ENCODE measurements around the gene FBXO30. TPM values are rescaled to one million over a fixed set of nuclear protein-coding genes. Genes with fewer than 3 reads are reported as not detected.

FBXO30 gene
- total RNA-seq (1 to 10 TPM; 4.9 to 5.1 TPM), polyA plus RNA-seq (under 1 TPM; 0.23 to 0.90 (median 0.81) TPM), total RNA-seq (4.4 to 21.3 (median 17.2) reads per million in 6 experiments)

- Mint-ChIP-seq H3K27ac (peak within 1 kb of the TSS; percentile 92 to 98 (median 96)), H3K27me3 (no peaks in the 10 kb centered on the region), H3K4me1 (peaks cover 15 to 57% (median 38%) of the 10 kb centered on the region in 4 donors), H3K4me3 (peak within 1 kb of the TSS; percentile 90 to 98 (median 94)), H3K36me3 (peaks cover 0 to 1% (median 0%) of the 10 kb centered on the region in 3 donors), H3K9me3 (no peaks in the 10 kb centered on the region)
- DNase-seq (peak; percentile 80 to 91 (median 88)), ATAC-seq (peak; percentile 82 to 88)
- POLR2A ChIA-PET = interaction anchor here (0.6 to 2.9 kb wide), 7 partner anchors 24 to 1388 kb away, joined by 3 to 54 read pairs (median 3); partner anchors contain the start of genes EPM2A and SHPRH
These were observed at the start of gene FBXO30 for GRCh38 chr6:145814501-145815308. Gene FBXO30 (minus strand): TSS chr6:145814795. CDS start chr6:145806405, 8,390 bp downstream.

GRCh38 chr6:145863988-145864616 is 49.5 kb upstream of the FBXO30 start:
- H3K4me3 Mint-ChIP-seq = no peak overlapping the region
- peaks cover 8 to 49% (median 30%) of the 10 kb centered on the region in 4 donors for H3K4me1 Mint-ChIP-seq
- H3K36me3 Mint-ChIP-seq = peaks cover 6 to 17% (median 15%) of the 10 kb centered on the region in 3 donors
- no peaks in the 10 kb centered on the region for H3K27me3 Mint-ChIP-seq
- POLR2A ChIA-PET = interaction anchor here (0.6 kb wide), 1 partner anchor 20 kb away, joined by 3 read pairs; no protein-coding TSS in a partner anchor
- peak overlapping the region in 1 of 10 donors; percentile 31 for H3K27ac Mint-ChIP-seq
- DNase-seq (no peak), ATAC-seq (no peak)
- H3K9me3 Mint-ChIP-seq = peaks cover 0 to 9% (median 0%) of the 10 kb centered on the region in 9 donors

- Mint-ChIP-seq H3K36me3 (peaks cover 10 to 22% (median 18%) of the 10 kb centered on the region in 3 donors), H3K9me3 (peaks cover 0 to 10% (median under 1%) of the 10 kb centered on the region in 9 donors), H3K27me3 (no peaks in the 10 kb centered on the region), H3K27ac (peak overlapping the region in 1 of 10 donors; percentile 12), H3K4me1 (peaks cover 8 to 47% (median 30%) of the 10 kb centered on the region in 4 donors), H3K4me3 (no peak overlapping the region)
- no peak for ATAC-seq
- POLR2A ChIA-PET = no interaction called here
- no peak for DNase-seq
These were observed 48.8 kb upstream of the FBXO30 start for GRCh38 chr6:145863366-145863765.

- Mint-ChIP-seq H3K4me3 (no peak overlapping the region), H3K4me1 (peaks cover 3 to 23% (median 9%) of the 10 kb centered on the region in 4 donors), H3K27ac (no peak overlapping the region), H3K9me3 (peaks cover 0 to 10% (median 2%) of the 10 kb centered on the region in 9 donors), H3K36me3 (peaks cover 18 to 27% (median 20%) of the 10 kb centered on the region in 3 donors), H3K27me3 (no peaks in the 10 kb centered on the region)
- DNase-seq = no peak
- ATAC-seq = no peak
- POLR2A ChIA-PET = no interaction called here
These were observed 46.0 kb upstream of the FBXO30 start for GRCh38 chr6:145860562-145860961.

GRCh38 chr6:145850671-145851070 is 36.1 kb upstream of the FBXO30 start:
- peaks cover 0 to under 1% (median 0%) of the 10 kb centered on the region in 9 donors for H3K9me3 Mint-ChIP-seq
- DNase-seq = no peak
- POLR2A ChIA-PET = no interaction called here
- H3K4me3 Mint-ChIP-seq = no peak overlapping the region
- ATAC-seq = no peak
- no peak overlapping the region for H3K27ac Mint-ChIP-seq
- no peaks in the 10 kb centered on the region for H3K4me1 Mint-ChIP-seq
- no peaks in the 10 kb centered on the region for H3K27me3 Mint-ChIP-seq
- peaks cover 4 to 16% (median 8%) of the 10 kb centered on the region in 3 donors for H3K36me3 Mint-ChIP-seq

- Mint-ChIP-seq H3K4me3 (no peak overlapping the region), H3K27ac (no peak overlapping the region), H3K27me3 (no peaks in the 10 kb centered on the region), H3K4me1 (no peaks in the 10 kb centered on the region), H3K9me3 (no peaks in the 10 kb centered on the region), H3K36me3 (peaks cover 4 to 16% (median 15%) of the 10 kb centered on the region in 3 donors)
- no peak for ATAC-seq
- no peak for DNase-seq
- POLR2A ChIA-PET = no interaction called here
These were observed 33.9 kb upstream of the FBXO30 start for GRCh38 chr6:145848541-145848940.

- POLR2A ChIA-PET = no interaction called here
- Mint-ChIP-seq H3K36me3 (peaks cover 4 to 16% (median 15%) of the 10 kb centered on the region in 3 donors), H3K4me3 (no peak overlapping the region), H3K9me3 (no peaks in the 10 kb centered on the region), H3K4me1 (no peaks in the 10 kb centered on the region), H3K27ac (peak overlapping the region in 1 of 10 donors; percentile 11), H3K27me3 (no peaks in the 10 kb centered on the region)
- no peak for DNase-seq
- ATAC-seq = no peak
These were observed 31.0 kb upstream of the FBXO30 start for GRCh38 chr6:145845557-145845956.

GRCh38 chr6:145844933-145845540 is 30.4 kb upstream of the FBXO30 start:
- ATAC-seq (no peak), DNase-seq (no peak)
- no peak overlapping the region for H3K4me3 Mint-ChIP-seq
- no peaks in the 10 kb centered on the region for H3K4me1 Mint-ChIP-seq
- POLR2A ChIA-PET = no interaction called here
- no peaks in the 10 kb centered on the region for H3K27me3 Mint-ChIP-seq
- H3K36me3 Mint-ChIP-seq = peaks cover 4 to 16% (median 11%) of the 10 kb centered on the region in 3 donors
- no peak overlapping the region for H3K27ac Mint-ChIP-seq
- H3K9me3 Mint-ChIP-seq = no peaks in the 10 kb centered on the region

GRCh38 chr6:145842693-145843546 is 28.3 kb upstream of the FBXO30 start:
- Mint-ChIP-seq H3K36me3 (peaks cover 0 to 11% (median 6%) of the 10 kb centered on the region in 3 donors), H3K27me3 (no peaks in the 10 kb centered on the region), H3K4me1 (no peaks in the 10 kb centered on the region), H3K4me3 (no peak overlapping the region), H3K9me3 (no peaks in the 10 kb centered on the region), H3K27ac (peak overlapping the region in 1 of 10 donors; percentile 22)
- DNase-seq = no peak
- no peak for ATAC-seq
- POLR2A ChIA-PET = no interaction called here

GRCh38 chr6:145841668-145842067 is 27.1 kb upstream of the FBXO30 start:
- Mint-ChIP-seq H3K9me3 (no peaks in the 10 kb centered on the region), H3K27ac (no peak overlapping the region), H3K27me3 (no peaks in the 10 kb centered on the region), H3K4me1 (no peaks in the 10 kb centered on the region), H3K36me3 (peaks cover 0 to 11% (median 6%) of the 10 kb centered on the region in 3 donors), H3K4me3 (no peak overlapping the region)
- ATAC-seq = no peak
- POLR2A ChIA-PET = no interaction called here
- no peak for DNase-seq

- Mint-ChIP-seq H3K27ac (no peak overlapping the region), H3K27me3 (no peaks in the 10 kb centered on the region), H3K36me3 (peaks cover 0 to 10% (median 0%) of the 10 kb centered on the region in 3 donors), H3K9me3 (no peaks in the 10 kb centered on the region), H3K4me1 (no peaks in the 10 kb centered on the region), H3K4me3 (no peak overlapping the region)
- DNase-seq (no peak), ATAC-seq (no peak)
- POLR2A ChIA-PET = no interaction called here
These were observed 25.1 kb upstream of the FBXO30 start for GRCh38 chr6:145839653-145840052.

GRCh38 chr6:145838305-145838704 is 23.7 kb upstream of the FBXO30 start:
- H3K4me3 Mint-ChIP-seq = no peak overlapping the region
- ATAC-seq (no peak), DNase-seq (no peak)
- H3K9me3 Mint-ChIP-seq = no peaks in the 10 kb centered on the region
- H3K27me3 Mint-ChIP-seq = no peaks in the 10 kb centered on the region
- no peak overlapping the region for H3K27ac Mint-ChIP-seq
- no peaks in the 10 kb centered on the region for H3K4me1 Mint-ChIP-seq
- H3K36me3 Mint-ChIP-seq = peaks cover 0 to 9% (median 0%) of the 10 kb centered on the region in 3 donors
- POLR2A ChIA-PET = no interaction called here
